Anterior cingulate cortex (tissue), 58 donors: ENCODE results near the gene PPM1H.
"Not testable (repeated sequence)": the region's sequence is repeated elsewhere in the genome, so short reads cannot be mapped to it uniquely, and the experiment has no call there.

ENCODE experiments used
- DNase-seq, 58 donors: peaks; one replicate each; lab custom pipeline; 2025; lab: John Stamatoyannopoulos, UW

Gene PPM1H

GRCh38 chr12:62911286-62911685 lies 23.7 kb downstream of the PPM1H start:
- no peak for DNase-seq

- no peak for DNase-seq
Observed at GRCh38 chr12:62910549-62911169, 24.3 kb downstream of the PPM1H start.

GRCh38 chr12:62909340-62909739 lies 25.6 kb downstream of the PPM1H start:
- no peak for DNase-seq

- no peak for DNase-seq
Observed at GRCh38 chr12:62908674-62909073, 26.3 kb downstream of the PPM1H start.

- no peak for DNase-seq
Observed at GRCh38 chr12:62907561-62907960, 27.4 kb downstream of the PPM1H start.

GRCh38 chr12:62907078-62907477 lies 27.9 kb downstream of the PPM1H start:
- DNase-seq = peak in 1 of 58 donors; percentile 20

- DNase-seq = peak in 5 of 58 donors; percentile 2 to 41 (median 20)
Observed at GRCh38 chr12:62903151-62903550, 31.8 kb downstream of the PPM1H start.

GRCh38 chr12:62900686-62901272 lies 34.2 kb downstream of the PPM1H start:
- DNase-seq = no peak

- peak in 1 of 58 donors; percentile 8 for DNase-seq
Observed at GRCh38 chr12:62899568-62900390, 35.2 kb downstream of the PPM1H start.

- no peak for DNase-seq
Observed at GRCh38 chr12:62898526-62898925, 36.4 kb downstream of the PPM1H start.

GRCh38 chr12:62895351-62895877 lies 39.5 kb downstream of the PPM1H start:
- no peak for DNase-seq

GRCh38 chr12:62893276-62893675 lies 41.7 kb downstream of the PPM1H start:
- no peak for DNase-seq

GRCh38 chr12:62891805-62892549 lies 43.0 kb downstream of the PPM1H start:
- no peak for DNase-seq

GRCh38 chr12:62888454-62889110 lies 46.4 kb downstream of the PPM1H start:
- no peak for DNase-seq

GRCh38 chr12:62886796-62887195 lies 48.2 kb downstream of the PPM1H start:
- no peak for DNase-seq

GRCh38 chr12:62885242-62885641 lies 49.7 kb downstream of the PPM1H start:
- DNase-seq = no peak

- DNase-seq = not testable (repeated sequence)
Observed at GRCh38 chr12:62884832-62885231, 50.1 kb downstream of the PPM1H start.

- DNase-seq = no peak
Observed at GRCh38 chr12:62882696-62883095, 52.3 kb downstream of the PPM1H start.

- DNase-seq = no peak
Observed at GRCh38 chr12:62882140-62882539, 52.8 kb downstream of the PPM1H start.

- no peak for DNase-seq
Observed at GRCh38 chr12:62879691-62880090, 55.3 kb downstream of the PPM1H start.
